SHP77 treated with DMSO at 0.1 percent for 48 hours (cell line): ENCODE measurements around the gene HAUS6.
A peak's percentile ranks its signal among the peaks of the same experiment; 100 is the strongest.
"Not testable (repeated sequence)": the region's sequence is repeated elsewhere in the genome, so short reads cannot be mapped to it uniquely, and the experiment has no call there.

ENCODE experiments used
- DNase-seq: peaks from one replicate; lab custom pipeline; 2025; lab: John Stamatoyannopoulos, UW

Gene HAUS6, protein sequence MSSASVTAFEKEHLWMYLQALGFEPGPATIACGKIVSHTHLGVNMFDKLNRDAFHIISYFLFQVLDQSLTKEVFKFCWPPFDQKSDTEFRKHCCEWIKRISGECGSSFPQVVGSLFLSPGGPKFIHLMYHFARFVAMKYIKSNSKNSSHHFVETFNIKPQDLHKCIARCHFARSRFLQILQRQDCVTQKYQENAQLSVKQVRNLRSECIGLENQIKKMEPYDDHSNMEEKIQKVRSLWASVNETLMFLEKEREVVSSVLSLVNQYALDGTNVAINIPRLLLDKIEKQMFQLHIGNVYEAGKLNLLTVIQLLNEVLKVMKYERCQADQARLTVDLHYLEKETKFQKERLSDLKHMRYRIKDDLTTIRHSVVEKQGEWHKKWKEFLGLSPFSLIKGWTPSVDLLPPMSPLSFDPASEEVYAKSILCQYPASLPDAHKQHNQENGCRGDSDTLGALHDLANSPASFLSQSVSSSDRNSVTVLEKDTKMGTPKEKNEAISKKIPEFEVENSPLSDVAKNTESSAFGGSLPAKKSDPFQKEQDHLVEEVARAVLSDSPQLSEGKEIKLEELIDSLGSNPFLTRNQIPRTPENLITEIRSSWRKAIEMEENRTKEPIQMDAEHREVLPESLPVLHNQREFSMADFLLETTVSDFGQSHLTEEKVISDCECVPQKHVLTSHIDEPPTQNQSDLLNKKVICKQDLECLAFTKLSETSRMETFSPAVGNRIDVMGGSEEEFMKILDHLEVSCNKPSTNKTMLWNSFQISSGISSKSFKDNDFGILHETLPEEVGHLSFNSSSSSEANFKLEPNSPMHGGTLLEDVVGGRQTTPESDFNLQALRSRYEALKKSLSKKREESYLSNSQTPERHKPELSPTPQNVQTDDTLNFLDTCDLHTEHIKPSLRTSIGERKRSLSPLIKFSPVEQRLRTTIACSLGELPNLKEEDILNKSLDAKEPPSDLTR

DNA sequence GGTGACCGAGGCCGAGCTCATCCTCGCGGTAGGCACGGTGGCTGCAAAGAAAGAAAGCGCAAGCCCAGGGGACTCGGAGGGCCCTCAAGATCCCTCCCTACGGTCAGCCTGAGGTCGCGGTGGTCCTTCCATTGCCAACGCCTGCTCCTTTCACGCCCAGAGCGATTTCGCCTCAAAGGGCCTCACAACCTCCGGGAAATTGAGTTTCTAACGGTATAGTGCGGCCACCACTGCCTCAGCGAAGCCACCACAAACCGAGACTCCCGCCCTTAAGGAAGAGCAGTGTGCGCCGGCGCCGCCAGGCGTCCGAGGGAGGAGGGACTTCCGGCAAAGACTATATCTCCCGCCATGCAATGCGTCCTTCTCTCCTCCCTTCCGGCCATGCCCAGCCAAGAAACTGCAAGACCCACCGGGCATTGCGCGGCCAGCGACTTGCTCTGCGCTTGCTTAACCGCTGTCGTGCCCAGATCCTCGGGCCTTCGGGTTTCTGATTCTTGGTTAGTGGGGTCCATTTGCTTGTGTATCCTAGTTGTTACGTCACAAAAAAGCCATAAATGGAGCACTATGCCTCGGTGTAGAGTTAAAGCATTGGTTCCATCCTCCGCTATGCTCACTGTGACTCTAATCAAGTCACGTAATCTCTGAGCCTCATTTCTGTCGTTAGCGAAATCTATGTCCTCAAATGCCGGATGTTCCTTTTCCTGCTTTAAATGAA lies at the start of gene HAUS6:
Gene HAUS6, minus strand, starts transcription at position 274 of the 715 bp plus-strand sequence. Its CDS starts 253 bp downstream, at position 21.
- peak; percentile 71 for DNase-seq

GRCh38 chr9:19152160-19152498 lies 49.4 kb upstream of the HAUS6 start:
- DNase-seq, result not testable (repeated sequence)

- DNase-seq, result no peak
Measured at GRCh38 chr9:19151425-19152159, 48.9 kb upstream of the HAUS6 start.

DNA sequence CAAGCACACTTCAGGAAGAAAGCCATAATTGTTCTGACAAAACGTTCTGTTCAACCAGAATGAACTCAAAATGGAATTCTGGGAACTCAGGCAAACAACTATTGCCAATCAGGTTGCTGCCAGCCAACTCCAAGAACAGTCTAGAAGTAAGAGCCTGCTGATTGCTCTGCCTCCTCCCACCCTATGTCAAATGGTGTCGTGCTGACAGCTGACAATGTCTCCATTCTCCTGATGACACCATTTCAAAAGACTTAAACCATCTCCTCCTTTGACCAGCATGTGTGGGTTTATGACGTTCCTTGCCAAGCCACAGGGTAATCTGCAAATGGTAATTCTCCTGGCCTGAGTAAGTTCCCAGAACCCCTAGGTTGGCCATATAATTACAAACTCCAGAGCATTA lies 46.5 kb upstream of the HAUS6 start:
- no peak for DNase-seq

DNA sequence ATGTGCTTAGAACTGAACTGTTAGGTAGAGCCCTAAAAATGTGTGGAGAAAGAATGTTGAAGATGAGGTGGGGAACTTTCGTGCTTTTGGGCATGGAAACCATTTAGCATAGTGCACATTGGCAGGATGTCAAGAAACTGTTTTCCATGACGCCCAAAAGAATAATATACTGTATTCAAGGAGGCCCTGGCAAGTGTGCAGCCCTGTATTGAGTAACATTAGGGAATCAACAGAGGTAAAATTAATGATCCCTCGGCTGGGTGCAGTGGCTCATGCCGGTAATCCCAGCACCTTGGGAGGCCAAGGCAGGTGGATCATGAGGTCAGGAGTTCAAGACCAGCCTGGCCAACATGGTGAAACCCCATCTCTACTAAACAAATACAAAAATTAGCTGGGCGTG lies 45.5 kb upstream of the HAUS6 start:
- no peak for DNase-seq

GRCh38 chr9:19146441-19147024 lies 43.8 kb upstream of the HAUS6 start:
- no peak for DNase-seq

DNA sequence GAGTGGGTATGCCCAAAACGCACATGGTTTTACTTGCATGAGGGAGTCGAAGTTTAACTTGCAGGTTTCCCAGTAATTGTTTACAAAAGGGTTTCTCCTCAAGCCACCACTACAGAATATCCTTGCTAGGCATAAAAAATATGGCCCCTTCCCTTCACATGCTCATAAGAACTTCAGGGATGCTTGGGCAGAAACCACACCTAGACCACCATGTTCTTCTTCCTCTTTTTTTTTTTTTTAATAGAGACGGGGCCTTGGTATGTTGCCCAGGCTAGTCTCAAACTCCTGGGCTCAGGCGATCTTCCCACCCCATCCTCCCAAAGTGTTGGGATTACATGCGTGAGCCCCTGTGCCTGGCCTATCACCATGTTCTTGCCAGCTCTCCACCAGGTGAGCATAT lies 43.2 kb upstream of the HAUS6 start:
- DNase-seq, result no peak

- DNase-seq, result no peak
Measured at GRCh38 chr9:19140259-19140658, 37.6 kb upstream of the HAUS6 start.

- no peak for DNase-seq
Measured at GRCh38 chr9:19138084-19138483, 35.4 kb upstream of the HAUS6 start.

DNA sequence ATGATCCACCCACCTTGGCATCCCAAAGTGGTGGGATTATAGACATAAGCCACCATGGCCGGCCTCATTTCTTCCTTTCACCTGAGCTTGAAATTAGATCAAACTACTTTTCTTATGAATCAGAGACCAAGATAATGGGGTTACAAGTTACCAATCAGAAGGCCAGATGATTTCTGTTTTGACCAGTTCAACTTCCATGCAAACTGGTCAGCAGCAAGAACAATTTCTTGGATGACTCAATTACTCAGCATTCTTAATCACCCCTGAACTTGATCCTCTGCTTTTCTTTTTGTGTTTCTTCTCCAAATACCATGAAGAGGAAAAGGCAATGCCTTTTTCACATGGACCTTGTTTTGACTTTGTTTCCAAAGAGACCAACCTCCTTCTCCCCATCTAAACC lies 34.6 kb upstream of the HAUS6 start:
- DNase-seq, result no peak

DNA sequence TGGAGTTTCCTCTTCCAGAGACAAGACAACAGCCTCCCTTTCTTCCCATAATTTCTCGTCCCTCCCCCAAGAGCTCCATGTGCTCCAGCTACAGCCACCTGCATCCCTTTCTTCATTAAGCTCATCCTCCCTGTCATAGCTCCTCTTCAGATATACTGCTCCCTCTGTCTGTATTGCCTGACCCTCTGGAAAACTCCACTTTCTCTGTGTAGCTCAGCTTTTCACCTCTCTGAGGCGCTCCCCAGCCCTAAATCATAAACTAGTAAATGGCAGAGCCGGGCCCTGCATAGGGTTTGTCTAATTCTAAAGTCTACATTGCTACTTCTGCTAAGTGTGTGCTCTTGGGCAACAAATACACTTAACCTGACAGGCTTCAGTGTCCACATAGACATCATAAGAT lies 33.4 kb upstream of the HAUS6 start:
- no peak for DNase-seq

GRCh38 chr9:19133549-19134345 lies 31.0 kb upstream of the HAUS6 start:
- DNase-seq, result no peak

- DNase-seq, result no peak
Measured at GRCh38 chr9:19130436-19130835, 27.7 kb upstream of the HAUS6 start.

- no peak for DNase-seq
Measured at GRCh38 chr9:19127871-19128500, 25.3 kb upstream of the HAUS6 start.

DNA sequence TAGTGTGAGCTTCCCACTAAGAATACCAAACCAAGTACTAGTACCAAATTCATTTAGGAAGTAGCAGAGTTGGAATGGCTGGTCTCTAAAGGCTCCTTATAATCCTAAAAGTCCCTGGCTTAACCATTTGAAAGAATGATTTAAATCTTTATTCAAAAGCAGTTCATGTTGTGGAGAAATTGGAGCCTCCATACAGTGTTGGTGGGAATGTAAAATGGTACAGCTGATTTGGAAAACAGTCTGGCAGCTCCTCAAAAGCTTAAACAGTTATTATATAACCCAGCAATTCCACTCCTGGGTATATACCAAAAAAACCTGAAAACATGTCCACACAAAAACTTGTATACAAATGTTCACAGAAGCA lies 21.7 kb upstream of the HAUS6 start:
- DNase-seq, result no peak

- no peak for DNase-seq
Measured at GRCh38 chr9:19122490-19123042, 19.9 kb upstream of the HAUS6 start.

GRCh38 chr9:19120877-19121276 lies 18.2 kb upstream of the HAUS6 start:
- no peak for DNase-seq

- no peak for DNase-seq
Measured at GRCh38 chr9:19119801-19120440, 17.2 kb upstream of the HAUS6 start.

DNA sequence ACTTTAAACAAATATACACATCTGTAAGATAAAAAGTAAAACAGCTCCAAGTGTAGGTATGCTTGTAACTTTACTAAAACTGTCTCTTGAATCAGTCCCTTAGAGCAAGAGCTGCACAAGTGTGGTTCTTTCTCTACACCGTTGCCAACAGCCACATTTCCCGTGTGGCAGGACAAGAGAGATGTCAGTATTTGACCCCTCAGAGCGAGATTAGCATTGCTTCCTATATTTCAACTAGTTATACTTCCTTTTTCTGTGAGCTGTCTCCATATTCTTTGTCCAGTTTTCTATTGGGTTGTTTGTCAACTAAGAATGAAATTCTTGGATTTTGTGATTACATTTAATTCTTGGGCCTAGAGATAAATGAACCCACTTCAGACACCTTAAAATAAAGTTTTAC lies 16.5 kb upstream of the HAUS6 start:
- DNase-seq, result no peak
